CD4-positive, alpha-beta T cell treated with Interleukin-1 beta for 1 hour (primary cell): Measurements from ENCODE around the gene C10orf53.

ENCODE experiments used
- DNase-seq, 2 donors: peaks; one replicate each; pipeline ENCODE4 v3.0.0-alpha.2; 2020 to 2022

C10orf53 gene, protein sequence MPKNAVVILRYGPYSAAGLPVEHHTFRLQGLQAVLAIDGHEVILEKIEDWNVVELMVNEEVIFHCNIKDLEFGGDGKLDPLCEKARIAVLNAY

DNA sequence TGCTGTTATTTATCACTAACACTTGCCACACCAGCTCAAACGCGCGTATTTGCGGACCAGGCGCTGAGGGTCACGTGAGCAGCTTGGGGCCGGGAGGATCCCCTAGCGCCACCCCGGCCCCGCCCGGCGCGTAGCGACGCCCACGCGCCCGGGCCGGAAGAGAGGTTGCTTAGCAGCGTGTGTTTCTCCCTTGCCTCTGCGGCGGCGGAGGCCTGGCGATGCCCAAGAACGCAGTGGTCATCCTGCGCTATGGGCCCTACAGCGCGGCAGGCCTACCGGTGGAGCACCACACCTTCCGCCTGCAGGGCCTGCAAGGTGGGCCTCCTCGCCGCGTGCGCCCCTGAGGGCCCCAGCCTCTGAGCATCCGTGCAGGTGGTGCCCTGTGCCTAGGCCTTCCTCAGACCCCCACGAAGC, at the start of gene C10orf53:
Gene C10orf53, plus strand, starts transcription at position 172 of the 414 bp plus-strand sequence. Its CDS starts 47 bp downstream, at position 219.
- DNase-seq, result no peak

DNA sequence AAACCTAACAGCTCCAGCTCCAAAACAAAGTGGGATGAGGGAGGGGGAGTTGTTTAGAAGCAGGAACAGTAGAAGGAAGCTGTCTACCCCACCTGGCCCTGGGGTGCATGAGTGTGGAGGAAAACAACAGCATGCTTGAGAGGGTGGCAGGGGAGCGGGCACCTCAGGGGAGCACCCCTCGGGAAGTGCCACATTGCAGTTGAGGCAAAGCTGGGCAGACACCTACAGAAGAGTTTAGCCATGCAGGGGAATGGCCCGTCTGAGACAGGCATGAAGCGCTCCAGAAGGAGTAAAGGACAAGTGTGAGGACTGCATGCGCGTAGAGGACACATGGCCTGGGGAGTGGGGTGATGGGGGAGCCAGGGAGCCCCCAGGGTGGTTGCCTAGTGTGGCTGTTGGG, 47.5 kb upstream of the C10orf53 start:
- DNase-seq, result no peak

DNA sequence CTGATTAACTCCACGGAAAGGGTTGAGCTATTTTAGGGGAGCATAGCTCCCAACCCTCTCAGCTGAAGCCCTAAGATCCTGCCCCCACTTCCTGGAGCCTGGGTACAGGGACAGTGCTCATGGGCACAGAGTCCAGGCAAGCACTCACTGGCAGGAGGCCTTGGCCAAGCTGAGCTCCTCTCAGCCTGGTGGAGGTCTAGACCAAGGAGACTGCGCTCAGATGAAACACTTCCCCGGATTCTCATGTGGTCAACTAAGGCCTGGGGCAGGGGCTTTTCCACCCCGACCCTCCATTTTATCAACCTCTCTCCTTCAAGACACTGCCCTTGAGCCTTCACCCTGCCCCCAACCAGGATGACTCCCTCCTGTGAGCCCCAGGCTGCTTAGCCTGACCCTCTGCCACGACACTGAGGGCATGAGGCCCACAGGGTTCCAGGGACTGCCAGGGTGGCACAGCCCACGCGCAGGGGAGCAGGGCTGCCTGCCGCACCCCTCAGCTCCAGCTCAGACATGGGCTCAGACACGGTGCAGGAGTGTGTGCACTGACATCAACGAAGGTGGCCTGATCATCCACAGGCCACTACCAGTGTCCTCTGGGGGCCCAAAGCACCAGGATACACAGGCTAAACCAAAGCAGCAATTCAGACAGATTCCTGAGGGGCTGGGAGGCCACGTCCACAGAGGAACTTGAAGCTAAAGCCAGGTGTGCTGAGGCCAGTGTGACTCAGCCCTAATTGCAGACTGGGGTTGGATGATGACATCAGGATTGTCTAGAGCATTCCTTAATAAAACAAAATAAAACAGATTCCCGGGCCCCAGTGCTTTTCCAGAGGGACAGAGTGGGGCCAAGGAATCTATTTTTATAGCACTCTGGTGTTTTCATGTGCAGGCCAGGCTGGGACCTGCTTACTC, 46.8 kb upstream of the C10orf53 start:
- DNase-seq, result no peak

DNA sequence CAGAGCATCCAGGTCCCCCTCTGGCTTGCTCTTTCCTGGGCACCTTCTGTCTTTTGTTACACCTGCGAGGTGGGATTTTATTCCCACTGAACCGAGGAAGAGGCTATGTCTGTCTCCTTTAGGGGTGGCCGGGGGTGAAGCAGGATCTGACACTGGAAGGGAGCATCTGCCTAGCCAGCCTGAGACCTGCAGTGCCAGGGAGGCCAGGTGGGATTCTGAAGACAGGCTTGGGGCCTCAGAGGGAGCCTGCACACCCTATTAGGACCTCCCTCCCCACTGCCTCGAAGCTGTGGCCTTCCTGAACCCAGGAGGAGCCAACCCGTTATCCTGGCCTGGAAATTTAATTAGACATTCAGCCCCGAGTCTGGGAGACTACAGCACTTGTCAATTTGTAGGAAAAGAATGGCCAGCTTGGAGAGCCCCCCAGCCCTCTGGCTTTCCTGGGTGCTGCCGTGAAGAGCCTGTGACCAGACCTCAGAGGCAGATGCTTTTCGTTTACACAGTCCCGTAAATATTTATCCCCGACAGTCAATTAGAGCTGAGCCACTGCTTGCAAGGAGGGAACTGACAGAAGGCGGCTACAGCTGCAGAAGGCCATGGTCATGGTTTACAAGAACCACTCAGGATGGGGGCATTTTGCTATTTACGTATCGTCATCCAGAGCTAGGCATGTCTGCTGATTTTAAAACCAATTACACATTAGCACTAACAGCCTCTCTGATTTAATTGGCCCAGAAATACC, 46.0 kb upstream of the C10orf53 start:
- no peak for DNase-seq

DNA sequence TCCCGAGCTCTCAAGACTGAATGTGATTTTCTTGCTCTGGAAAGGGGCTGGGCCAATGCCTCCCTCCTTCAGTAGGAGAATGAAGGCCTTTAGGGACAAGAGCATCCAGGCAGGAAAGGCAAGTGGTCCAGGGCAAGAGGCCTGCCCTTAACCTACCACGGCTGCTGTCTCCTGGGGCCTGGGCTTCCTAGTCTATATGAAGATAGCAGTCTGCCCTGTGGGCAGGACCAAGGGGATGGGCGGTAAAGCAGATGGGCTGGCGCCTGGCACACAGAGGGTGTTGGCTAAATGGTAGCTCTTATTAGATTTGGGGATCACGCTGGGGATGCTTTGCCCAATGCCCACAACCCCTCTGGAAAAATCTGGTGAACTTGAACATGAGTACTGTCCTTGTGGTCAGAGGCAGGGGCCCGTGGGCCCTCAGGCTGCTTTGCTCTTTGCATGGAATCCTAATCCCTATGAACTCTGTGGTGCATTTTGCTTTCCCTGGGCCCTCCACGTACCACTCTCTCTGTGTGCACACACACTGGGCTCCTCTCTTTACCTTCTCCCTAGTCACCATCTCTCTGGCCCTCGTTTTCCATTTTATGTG, 45.3 kb upstream of the C10orf53 start:
- no peak for DNase-seq

DNA sequence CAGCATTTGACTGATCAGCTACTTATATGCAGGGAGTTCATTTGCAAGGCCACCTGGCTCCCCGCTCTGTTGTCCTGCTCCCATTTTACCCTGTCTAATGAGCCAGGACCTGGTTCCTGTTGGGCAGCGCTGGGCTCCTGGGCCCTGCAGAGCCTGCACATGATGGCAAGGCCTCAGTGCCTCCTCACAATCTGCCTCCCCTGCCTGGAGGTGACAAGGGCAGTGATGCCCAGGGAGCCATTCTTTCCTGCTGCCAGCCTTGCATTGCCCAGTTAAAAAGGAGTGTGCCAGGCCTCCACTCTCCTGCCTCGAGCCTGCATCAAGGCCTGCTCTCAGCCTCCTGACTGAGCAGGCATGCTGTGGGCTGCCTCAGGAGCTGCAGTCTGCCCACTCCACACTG, 37.1 kb upstream of the C10orf53 start:
- no peak for DNase-seq

DNA sequence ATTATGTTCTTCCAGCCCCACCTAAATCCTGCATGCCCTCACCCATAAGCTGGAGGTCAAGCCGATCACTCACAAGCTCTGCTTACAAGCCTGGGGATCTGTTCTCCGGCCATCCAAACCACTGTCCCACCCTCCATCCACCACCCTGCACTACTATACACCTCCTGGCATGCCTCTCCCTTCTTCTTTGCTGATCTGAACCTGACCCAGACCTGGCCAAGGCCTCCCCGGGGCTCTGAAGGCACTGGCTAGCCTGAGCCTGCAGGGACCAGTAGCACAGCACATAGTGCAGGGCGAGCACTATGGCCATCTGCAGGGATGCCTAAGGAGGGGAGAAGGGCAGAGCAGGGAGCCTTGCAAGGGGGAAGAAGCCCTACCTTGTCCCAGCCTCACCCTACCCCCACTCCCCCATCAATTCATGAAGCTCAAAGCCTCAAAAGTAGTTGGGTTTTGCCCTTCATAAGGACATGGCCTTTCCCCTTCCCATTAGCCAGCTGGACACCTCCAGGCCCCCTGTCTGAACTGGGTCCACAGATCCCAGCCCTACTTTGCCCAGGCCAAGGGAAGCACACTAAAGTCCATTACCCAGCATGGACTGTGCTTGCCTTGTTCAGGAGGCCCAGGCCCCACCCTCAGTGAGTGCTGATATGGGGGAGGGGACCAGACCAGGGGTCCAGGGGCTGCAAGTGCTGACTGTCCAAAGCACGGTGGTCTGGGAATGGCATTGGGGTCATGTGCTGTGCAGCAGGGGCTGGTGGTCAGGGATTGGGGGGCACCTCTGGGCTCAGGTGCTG, 36.0 kb upstream of the C10orf53 start:
- DNase-seq, result no peak

DNA sequence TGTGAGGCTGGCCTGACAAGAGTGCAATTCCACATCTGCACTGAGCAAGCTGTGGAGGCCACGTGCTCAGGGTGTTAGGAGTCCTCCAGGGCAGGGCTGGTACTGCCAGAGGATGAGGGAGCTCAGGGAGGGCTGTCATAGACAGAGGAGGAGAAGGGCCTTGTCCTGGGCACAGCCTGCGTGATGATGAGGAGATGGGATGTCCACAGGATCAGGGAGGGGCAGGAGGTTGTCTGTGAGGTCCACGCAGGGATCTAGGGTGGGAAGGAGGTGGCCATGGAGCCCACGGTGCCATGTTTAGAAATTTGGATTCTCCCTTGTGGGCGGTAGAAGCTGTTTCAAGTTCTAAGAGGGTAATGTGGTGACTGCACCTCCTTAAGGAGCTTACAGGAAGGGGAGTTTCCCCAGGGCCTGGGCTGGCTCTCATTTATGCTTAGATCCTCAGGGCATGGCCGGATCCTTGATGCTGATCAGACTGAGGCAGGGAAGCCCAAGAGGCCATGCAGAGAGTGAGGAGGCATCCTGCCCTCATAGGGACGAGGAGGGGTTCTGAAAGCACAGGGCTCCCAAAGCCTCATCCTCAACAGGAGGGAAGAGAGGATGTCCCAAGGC, 35.3 kb upstream of the C10orf53 start:
- DNase-seq, result no peak

DNA sequence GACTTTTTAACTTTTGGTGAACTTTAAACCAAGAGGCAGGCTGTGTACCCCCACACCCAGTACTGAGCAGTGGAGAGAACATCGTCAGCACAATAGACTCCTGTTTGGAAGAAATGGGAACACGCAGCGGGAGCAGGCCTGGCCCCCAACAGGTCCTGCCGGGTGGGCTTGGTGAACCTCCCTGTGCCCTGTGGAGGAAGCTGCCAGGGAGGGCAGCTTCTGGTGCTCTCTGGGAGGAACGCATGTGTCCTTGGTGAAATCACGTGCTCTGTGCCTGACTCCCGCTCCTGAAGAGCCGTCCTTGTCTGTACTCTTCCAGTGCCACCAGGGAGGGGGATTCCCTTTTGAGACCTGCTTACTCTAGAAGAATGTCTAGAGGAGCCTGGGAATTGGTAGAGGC, 34.0 kb upstream of the C10orf53 start:
- no peak for DNase-seq

DNA sequence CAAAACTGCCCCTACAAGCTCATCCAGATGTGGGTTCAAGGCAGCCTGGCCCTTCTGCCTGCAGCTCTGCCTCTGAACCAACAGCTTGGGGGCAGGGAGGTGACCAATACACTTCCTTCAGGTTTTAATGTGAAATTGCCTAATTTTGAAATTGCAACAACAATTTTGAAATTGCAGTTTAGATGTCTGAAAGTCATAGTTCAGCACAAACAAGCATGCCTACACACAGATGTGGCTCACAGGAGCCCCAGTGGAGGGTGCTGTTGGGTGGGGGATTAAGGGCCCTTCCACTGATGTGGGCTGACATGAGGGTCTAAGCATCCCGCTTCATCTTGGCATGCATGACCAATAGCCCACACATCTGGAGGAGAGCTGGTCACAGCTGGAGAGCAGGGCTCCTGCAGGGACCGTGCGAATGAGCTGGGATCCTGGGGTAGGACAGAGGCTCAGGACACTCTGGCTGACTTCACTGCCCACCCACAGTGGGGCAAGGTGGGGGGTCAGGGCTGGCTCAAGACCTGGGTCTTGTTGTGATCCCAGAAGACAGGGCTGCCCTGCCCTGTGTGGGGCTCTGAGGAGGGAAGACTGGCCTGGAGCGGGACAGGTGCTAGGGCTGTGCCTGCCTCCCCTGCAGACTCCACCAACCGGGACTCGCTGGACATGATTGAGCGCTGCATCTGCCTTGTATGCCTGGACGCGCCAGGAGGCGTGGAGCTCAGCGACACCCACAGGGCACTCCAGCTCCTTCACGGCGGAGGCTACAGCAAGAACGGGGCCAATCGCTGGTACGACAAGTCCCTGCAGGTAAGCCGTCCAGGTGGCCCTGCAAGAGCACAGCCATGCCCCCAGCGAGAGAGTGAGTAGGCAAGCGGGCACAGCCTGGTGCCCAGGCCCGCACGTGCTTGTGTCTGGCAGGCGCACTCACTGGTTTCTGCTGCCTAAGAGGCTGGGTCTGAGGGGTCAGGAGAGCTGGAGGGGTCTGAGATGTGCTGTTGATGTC, 33.3 kb upstream of the C10orf53 start:
- no peak for DNase-seq

DNA sequence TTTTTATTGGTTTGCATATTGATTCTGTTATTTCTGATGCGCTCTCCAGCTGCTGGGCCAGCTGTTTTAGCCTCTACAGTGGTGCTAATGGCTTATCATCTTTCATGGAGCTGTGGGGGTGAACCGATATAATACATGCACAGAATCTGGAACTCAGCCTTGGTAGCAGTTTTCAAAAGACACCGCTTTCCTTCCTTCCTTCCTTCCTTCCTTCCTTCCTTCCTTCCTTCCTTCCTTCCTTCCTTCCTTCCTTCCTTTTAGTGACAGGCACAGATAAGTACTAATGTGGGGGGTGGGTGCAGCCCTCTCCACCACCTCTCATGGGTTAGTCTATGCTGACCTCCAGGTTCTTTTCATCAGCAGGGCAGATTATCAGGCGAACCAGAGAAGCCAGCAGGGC, 31.9 kb upstream of the C10orf53 start:
- DNase-seq, result no peak

DNA sequence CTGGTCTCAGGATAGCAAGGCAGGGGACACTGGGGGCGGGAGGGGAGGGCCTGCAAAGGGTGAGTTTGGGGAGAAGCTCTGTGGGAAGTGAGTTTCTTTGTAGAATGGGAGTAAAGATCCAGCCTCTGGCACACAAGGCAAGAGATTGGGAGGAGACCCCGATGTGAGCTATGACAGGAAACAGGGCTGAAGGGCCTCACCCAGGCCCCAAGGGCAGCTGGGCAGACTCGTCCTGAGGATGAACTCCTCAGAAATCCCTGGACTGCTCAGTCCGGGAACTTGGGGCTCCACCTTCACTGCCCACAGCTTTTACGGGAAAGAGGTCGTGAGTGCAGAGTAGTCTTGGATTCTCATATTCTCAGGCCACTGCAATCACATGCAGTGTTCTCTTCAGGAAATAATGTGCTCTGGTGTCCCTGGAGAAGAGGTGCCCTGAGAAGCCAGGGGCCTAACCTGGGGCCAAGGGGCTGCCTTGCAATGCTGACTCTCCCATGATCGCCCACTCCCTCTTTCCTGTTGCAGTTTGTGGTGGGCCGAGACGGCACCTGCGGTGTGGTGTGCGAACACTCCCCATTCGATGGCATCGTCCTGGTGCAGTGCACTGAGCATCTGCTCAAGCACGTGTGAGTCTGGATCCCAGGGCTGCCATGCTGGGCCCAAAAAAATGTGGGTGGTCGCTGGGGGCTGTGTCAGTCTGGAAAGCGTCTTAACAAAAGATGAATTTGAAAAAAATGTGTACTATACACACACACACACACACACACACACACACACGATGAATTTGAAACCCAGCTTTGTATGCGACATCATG, 31.3 kb upstream of the C10orf53 start:
- no peak for DNase-seq

DNA sequence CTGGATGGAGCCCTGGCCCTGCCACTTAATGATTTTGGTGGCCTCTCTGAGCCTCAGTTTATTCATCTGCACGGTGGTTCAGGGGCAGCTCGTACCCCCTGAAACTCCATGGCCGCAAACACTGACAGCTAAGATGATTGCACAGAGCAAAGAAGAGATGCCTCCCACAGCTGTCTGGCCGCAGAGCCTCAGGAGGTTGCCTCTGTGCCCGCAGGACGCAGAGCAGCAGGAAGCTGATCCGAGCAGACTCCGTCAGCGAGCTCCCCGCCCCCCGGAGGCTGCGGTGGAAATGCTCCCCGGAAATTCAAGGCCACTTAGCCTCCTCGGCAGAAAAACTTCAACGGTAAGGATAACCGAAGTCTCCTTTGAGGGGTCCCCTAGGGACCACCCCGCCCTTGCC, 30.2 kb upstream of the C10orf53 start:
- DNase-seq, result no peak

DNA sequence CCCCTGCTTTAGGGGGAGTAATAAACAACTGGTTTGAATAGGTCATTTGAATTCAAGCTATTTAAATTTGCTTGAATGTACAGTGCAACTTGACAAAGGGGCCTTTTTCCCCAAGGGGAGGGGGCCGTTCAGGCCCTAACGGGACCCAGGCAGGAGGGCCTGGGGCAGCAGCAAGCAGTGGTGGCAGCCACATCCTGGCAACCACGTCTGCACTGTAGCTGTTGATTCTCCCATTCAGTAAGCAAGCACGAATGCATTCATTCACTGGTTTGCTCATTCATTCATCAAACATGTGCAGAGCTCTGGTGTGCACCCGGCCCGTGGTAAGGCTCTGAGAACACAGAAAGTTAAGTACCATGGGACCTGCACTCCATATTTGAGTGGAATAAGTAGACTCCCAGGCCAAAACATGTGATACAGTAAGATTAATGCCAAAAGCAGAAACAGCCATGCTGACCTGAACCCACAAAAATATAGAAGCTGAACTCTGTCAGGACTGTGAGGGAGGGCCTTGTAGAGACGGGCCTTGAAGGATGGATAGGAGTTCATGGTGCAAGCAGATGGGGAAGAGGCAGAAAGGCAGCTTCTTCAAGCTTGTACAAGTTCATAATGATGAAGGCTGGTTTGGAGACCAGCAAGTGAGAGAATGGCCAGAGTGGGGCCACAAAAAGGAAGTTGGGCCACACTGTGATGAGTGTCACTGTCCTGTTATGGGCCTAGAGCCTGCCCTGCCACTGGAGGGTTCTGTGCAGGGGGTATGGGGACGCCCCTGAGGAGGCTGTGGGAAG, 29.3 kb upstream of the C10orf53 start:
- no peak for DNase-seq

DNA sequence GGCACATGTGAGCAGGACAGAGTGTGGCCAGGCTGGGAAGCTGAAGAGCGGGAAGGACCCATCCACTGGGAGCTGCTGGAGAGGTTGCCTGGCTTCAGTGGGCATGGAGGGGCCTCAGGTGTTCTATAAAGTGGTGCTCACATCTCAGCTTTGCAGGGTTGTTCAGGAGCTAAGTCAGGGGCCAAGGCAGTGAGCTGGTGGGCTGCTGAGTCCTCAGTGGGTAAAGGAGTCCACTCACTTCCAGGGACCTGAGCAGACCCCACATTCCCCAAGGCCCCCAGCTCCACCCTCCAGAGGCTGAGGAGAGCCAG, 28.8 kb upstream of the C10orf53 start:
- DNase-seq, result no peak

DNA sequence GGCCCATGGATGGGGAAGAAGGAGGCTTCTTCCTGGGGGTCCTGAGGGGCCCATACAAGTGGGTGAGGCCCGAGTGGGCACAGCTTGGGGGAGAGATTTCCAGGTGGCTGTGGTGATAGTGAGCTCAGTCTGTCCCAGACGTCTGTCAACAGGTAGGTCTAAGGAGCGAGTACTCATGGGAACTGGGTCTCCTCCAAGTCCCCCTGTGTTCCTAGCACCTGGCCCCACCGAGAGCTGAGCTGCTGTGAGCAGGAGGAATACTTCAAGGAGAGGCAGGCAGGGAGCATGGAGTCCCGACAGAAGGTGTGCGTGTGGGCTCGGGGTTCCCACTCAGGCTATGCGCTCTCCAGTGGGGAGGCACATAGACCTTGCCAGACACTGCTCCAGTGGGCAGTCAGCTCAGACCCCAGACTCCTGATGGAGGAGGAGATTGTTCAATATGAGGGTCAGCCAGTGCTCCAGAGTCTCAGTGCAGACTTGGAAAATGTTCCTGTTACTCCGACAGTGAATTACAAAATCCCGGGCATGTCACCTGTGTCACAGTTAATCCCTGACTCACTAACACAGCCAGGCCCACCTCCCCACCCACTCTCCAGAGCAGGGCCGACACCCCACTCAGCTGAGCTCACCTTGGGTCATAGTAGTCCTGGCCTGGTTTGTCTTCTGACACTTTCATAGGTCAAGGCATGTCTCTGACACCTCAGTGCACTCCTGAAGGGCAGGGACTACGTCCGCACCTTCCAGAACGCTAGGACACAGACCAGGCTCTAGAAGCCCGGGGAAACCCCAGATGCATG, 28.2 kb upstream of the C10orf53 start:
- DNase-seq, result no peak

DNA sequence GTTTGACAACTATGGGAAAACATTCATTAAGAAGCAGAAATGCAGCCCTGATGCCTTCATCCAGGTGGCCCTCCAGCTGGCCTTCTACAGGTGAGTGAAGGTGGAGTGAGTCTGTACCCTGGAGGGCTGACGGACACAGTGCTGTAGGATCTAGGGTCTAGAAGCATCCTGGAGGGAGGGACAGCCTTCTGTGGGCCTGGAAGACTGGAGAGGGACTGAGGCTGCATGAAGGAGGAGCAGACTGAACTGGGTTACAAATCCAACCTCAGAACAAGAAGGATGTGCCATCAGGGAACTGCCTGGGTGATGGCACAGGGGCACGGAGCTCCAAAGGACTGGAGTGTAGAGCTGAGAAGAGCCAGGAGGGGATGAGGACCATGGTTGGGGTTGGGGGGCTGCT, 27.5 kb upstream of the C10orf53 start:
- DNase-seq, result no peak
